ENCODE results near the gene S100A9. TPM values are rescaled to one million over a fixed set of nuclear protein-coding genes. Genes with fewer than 3 reads are reported as not detected.

The S100A9 gene
- total and polyA plus RNA-seq, 9 donors: 8.8 to 96.3 (median 33.2) TPM

- no peaks in the 10 kb centered on the region for H3K27me3 ChIP-seq
- intact Hi-C loops (cut with DNase I): no loop called here
- H3K36me3 ChIP-seq: no peaks in the 10 kb centered on the region
- no peak for DNase-seq
- 87 to 95% (median 93%) methylated on average over 1 of the region's 1 CpG for WGBS, 3 donors
- H3K27ac ChIP-seq: no peak overlapping the region
- TF ChIP-seq EP300 (IDR thresholded peaks at IDR 0.05) (no peak), CTCF (IDR thresholded peaks at IDR 0.05) (no peak), POLR2A (IDR thresholded peaks at IDR 0.05) (no peak)
- no peaks in the 10 kb centered on the region for H3K9me3 ChIP-seq
- no peaks in the 10 kb centered on the region for H3K4me1 ChIP-seq (ENCODE audit: insufficient read depth)
- no peak overlapping the region for H3K4me3 ChIP-seq
These were observed 23.8 kb upstream of the S100A9 start for GRCh38 chr1:153333902-153334301.

GRCh38 chr1:153336650-153337049 lies 21.0 kb upstream of the S100A9 start:
- intact Hi-C loops (cut with DNase I): no loop called here
- no peak overlapping the region for H3K27ac ChIP-seq
- no peaks in the 10 kb centered on the region for H3K4me1 ChIP-seq (ENCODE audit: insufficient read depth)
- H3K36me3 ChIP-seq: no peaks in the 10 kb centered on the region
- DNase-seq: no peak
- TF ChIP-seq POLR2A (IDR thresholded peaks at IDR 0.05) (no peak), CTCF (IDR thresholded peaks at IDR 0.05) (no peak), EP300 (IDR thresholded peaks at IDR 0.05) (no peak)
- H3K4me3 ChIP-seq: no peak overlapping the region
- H3K27me3 ChIP-seq: no peaks in the 10 kb centered on the region
- H3K9me3 ChIP-seq: no peaks in the 10 kb centered on the region

GRCh38 chr1:153337980-153338853 lies 19.4 kb upstream of the S100A9 start:
- WGBS, 3 donors: 70 to 76% (median 71%) methylated on average over 8 of the region's 8 CpGs
- intact Hi-C loops (cut with DNase I): no loop called here
- DNase-seq: no peak

GRCh38 chr1:153339802-153340201 lies 17.9 kb upstream of the S100A9 start:
- Histone ChIP-seq H3K4me1 (ENCODE audit: insufficient read depth) (peaks cover 6% of the 10 kb centered on the region), H3K36me3 (no peaks in the 10 kb centered on the region), H3K27me3 (no peaks in the 10 kb centered on the region), H3K27ac (no peak overlapping the region), H3K9me3 (no peaks in the 10 kb centered on the region), H3K4me3 (no peak overlapping the region)
- WGBS, 3 donors: 79 to 82% (median 81%) methylated on average over 6 of the region's 6 CpGs
- intact Hi-C loops (cut with DNase I): no loop called here
- TF ChIP-seq EP300 (IDR thresholded peaks at IDR 0.05) (no peak), CTCF (IDR thresholded peaks at IDR 0.05) (no peak), POLR2A (IDR thresholded peaks at IDR 0.05) (no peak)
- no peak for DNase-seq

More at GRCh38 chr1:153337980-153338853, 19.4 kb upstream of the S100A9 start:
- no peak overlapping the region for H3K4me3 ChIP-seq
- H3K4me1 ChIP-seq (ENCODE audit: insufficient read depth): peaks cover 3% of the 10 kb centered on the region
- no peaks in the 10 kb centered on the region for H3K9me3 ChIP-seq
- no peak overlapping the region for H3K27ac ChIP-seq
- H3K27me3 ChIP-seq: no peaks in the 10 kb centered on the region
- TF ChIP-seq CTCF (IDR thresholded peaks at IDR 0.05) (no peak), POLR2A (IDR thresholded peaks at IDR 0.05) (no peak), EP300 (IDR thresholded peaks at IDR 0.05) (no peak)
- H3K36me3 ChIP-seq: no peaks in the 10 kb centered on the region

Measured in ovary (tissue), 9 donors.